NCI-H1417 treated with DMSO at 0.1 percent for 48 hours (cell line): ENCODE results near the gene SCARF1.
A peak's percentile ranks its signal among the peaks of the same experiment; 100 is the strongest.

Source experiments
- DNase-seq: peaks from one replicate; lab custom pipeline; 2025; lab: John Stamatoyannopoulos, UW

SCARF1 gene

DNA sequence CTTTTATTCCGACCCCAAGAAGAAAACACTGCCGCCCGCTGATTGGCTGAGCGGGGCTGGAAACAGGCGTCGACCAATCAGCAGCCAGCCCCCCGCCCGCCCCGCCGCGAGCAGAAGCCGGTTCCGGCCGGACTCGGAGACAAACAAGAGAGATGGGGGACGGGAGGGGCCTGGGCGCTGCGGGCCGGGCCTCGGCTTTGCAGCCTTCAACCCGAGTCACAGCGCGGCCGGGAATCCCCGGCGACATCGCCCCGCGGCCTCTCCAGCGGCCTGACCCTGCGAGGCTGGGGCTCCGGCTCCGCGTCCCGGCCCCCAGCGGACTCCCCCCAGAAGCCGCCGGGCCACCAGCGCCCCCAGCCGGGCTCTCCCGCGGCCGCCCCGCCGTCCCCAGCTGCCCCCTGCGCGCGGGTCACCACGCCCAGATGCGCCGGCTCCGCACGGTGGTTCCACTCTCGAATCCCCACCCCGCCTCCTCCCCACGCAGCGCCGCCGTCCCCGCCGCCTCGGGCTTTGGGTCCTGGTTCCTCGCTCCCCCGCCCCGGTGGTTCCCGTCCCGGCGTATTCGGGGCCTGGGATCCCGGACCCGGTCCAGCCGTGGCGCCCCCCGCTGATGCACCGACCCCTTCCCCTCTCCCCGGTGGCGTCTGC is 16.6 kb downstream of the SCARF1 start:
- DNase-seq: peak; percentile 67

DNA sequence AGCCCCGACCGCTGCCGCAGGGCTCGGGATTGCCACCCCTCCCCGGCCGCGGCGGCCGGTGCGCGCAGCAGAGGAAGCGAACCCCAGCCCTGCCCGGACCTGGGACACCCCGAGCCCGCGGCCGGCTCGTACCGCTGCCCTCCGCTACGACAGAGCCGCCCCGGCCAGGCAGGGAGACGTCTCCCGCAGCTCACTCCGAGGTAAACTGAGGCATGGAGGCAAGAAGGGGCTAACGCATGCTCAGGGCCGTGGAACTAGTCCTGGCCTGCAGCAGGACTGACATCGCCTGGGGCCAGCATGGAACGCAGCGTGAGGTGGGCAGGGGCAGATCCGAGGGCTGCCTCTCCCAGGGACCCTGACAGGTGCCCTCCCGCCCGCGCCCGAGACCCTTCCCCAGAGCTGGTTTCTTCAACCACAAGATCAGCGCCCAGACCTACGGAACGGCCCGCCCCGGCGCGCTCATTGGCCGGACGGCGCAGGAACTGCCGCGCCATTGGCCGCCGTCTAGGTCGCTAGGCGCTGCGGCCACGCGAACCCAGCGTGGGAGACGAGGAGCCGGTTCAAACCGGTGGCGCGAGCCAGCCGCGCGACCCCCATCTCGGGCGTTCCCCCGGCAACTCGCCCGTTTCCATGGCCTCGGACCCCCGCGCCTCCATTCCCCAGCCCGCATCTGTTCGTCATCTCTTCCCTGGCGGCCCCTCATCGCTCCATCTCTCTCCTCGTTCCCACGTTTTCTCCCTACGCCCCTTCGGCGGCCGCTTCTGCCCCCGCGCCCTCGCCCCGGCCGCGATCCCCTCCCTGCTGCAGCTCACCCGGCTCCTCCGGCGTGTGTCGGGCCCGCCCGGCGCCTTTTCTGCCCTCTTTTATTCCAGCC is 17.3 kb downstream of the SCARF1 start, which contains the start of gene SLC43A2:
Gene SLC43A2, minus strand, starts transcription at position 853 of the 874 bp plus-strand sequence. CDS start 960 bp downstream, outside the sequence.
- DNase-seq: no peak

DNA sequence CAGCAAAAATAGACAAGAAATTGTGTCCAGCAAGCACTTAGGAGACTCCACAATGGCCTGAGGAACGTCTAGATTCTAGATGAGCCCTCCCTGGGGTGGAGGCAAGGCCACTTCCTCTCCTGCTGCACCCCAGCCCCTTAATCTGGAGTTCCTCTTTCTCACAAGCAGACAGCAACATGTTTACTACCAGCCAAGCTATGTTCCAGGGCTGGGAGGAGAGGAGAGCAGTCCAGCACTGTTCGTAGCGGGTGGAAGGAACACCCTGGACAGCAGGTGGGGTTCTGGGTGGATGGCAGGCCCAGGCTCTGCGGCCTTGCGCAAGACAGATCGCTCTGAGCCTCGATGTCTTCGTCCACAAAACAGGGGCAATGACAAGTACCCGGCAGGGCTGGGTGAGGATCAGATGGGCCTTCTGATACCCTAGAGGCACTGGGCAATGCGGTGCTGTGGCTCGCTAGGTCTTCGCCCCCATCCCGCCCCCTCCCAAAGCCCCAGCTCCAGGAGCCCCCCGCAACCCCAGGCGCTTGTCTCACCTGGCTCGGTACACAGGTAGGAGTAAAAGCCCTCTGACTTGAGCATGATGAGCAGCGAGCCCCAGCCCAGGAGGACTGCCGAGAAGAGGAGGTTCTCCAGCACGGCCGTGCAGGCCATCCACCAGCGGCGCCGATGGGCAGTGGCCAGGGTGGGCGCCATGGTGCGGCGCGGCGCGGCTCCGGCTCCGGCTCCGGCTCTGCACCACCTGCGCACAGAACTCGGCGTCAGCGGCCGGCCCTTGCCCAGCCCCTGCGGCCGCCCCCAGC is 18.1 kb downstream of the SCARF1 start:
- DNase-seq: no peak

DNA sequence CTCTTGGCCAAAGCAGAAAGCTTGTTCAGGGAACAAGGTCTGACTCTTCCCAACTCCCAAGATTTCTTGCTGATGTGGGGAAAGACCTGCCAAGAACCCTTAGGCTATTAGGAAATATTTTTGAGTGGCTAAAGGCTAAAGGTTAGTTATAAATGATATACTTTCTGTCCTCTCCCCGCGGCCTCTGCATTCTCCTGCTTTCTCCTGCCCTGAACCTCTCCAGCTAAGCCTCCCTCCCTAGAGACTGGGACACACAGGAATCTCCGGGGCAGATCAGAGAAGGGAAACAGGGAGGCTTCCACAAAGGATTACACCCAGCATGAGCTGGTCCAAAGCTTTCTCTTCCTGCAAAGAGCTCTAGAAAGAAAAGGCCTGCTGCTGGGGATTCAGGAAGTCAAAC is 19.2 kb downstream of the SCARF1 start:
- no peak for DNase-seq

DNA sequence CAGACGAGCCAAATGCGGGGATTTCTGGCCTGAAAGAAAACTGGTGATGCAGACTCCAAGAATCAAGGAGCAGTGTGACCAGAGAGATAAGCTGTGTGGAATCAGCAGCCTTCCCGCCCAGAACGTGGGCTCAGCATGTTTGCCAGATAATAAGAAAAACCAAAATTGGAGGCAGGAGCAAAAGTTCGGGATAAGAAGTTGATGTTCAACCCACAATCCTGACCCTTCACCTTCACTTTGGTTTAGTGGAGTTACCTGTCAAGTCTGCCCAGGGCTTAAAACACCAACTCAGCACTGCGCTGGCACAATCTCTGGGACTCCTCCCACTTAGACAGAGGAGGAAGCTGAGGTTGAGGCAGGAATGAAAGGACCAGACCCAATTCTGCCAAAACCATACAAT is 20.0 kb downstream of the SCARF1 start:
- DNase-seq: no peak

DNA sequence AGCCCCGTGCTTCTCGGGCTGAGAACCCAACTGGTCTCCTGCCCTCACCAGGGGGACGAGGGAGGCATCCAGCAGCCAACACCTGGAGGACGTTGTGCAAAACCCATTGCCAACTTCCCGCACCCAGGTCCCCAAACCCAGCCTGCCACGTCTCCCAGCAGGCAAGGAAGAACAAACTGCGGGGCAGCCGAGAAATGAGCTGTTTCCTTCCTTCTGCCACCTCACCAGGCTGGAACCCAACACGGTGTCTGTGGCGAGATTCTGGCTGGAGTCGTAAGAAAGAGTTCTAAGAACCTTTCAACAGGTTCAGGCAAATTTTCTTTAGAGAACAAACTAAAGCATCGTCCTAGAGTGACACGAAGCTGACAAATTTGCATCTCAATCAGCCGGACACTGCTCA is 20.5 kb downstream of the SCARF1 start:
- no peak for DNase-seq

DNA sequence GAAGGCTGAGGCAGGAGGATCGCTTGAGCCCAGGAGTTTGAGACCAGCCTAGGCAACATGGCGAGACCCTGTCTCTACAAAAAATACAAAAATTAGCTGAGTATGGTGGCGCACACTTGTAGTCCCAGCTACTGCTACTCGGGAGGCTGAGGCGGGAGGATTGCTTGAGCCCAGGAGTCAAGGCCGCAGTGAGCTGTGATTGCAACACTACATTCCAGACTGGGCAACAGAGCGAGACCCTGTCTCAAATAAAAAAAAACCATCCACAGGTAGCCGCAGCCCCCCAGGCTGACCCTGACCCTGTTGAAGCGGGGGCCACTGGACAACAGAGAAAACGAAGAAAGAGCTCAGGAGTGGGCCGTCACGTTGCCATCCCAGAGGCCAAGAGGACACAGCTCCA is 20.9 kb downstream of the SCARF1 start:
- no peak for DNase-seq

DNA sequence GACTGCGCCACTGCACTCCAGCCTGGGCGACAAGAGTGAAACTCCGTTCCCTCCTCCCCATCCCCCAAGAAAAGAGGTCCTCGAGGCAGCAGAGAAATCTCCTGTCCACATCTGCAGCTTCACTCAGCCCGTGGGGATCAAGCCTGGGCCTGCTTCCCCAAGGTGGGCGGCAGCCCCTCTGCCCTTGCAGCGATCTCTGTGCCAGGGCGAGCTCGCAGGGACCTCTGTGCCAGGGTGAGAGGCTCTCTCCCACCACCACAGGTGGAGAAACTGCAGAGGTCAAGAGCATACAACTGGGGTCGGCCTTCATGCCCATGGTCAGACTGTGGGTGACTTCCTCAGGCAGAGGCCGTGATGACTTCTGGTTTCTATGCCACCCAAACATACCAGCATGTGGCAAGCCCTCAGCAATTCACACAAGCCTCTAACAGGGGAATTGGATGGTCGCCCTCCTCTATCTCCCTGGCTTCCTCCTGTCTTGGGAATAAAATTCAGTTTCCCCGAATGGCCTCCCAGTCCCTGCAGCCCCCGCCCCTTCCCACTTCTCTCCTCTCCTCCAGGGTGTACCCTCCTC is 22.4 kb downstream of the SCARF1 start:
- DNase-seq: no peak

DNA sequence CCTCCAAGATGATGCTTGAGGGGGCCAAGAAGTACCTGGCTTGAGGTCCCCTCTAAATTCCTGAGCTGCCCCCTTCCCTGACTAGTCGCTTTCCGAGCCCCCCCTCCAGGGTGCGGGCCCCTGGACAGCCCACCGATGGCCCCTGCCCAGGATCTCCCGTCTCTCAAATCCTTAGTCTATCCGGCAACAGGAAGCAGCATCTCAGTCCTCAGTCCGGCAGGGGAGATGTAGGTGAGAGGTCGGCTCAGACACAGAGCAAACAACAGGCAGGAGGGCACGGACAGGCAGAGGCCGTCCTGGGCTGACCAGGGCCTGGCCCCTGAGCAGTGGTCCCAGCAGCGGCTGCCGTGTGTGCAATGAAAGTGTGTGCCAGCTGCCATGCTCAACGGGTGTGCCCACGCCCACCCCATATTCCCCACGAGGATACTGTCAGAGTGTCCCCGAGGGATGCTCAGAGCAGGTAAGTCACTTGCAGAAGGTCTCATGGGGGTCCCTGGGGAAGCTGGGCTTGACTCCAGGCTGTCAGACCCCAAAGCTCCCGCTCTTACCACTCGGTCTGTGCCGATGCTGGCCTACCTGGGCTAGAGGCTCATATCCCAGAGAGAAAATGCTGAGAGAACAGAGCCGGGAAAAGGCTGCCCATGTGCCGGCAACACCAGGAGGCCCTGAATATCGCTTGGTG is 24.1 kb downstream of the SCARF1 start:
- DNase-seq: no peak

DNA sequence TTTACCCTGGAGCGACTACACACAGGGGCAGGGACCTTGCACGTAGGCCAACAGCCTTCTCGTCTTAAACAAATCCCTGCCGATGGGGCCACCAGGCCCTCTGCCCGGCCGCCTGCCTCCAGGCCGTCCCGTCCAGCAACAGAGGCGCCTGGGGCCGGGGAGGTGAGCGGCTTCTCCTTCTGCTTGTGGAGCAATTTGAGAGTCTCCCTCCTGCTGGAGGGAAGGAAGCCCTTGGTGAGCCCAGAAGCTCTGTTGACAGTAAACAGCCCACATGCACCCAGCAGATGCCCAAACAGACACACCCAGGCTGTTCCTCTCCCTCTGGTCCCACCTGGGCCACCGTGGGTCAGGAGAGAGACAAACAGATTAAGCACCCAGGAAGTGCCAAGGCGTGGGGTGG is 25.0 kb downstream of the SCARF1 start:
- DNase-seq: no peak

DNA sequence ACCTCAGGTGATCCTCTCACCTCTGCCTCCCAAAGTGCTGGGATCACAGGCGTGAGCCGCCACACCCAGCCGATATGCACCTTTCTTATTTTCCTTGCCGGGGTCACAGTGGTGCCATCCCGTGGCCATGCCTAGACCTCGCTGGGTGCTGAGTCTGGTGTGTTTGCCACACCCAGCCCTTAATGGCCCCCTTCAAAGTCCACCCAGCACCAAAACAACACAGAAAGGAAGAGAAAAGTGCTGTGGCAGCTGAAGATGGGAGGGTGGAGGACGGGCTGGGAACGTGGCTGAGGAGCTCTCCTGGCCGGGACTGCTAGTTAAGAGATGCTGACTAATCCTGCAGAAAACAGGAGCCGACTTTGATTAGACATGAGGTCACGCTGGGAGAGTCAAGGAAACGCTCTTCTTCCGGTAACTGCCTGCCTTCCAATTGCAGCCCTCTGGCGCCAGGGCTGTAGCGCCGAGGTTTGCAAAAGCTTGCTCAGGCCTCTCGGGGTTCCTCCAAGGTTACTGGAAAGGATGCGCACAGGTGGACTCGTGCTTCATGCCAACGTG is 27.8 kb downstream of the SCARF1 start:
- DNase-seq: no peak

DNA sequence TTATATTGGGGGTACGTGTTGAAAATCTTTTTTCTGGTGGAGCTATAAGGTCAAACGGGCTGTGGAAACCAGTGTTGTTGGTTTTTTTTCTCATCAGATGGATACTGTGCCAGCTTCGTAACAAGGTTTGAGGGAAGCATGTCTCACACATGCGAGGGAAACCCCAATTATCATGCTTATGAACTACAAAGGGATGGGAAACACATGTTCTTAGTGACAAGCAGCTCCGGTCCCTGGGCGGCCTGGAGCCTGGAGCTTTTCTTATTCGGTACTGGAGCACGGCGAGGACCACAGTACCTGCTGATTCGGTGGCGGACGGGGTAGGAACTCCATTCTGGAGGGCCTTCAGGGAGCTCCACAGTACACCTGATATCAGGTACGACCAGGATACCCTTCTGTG is 29.4 kb downstream of the SCARF1 start:
- no peak for DNase-seq

DNA sequence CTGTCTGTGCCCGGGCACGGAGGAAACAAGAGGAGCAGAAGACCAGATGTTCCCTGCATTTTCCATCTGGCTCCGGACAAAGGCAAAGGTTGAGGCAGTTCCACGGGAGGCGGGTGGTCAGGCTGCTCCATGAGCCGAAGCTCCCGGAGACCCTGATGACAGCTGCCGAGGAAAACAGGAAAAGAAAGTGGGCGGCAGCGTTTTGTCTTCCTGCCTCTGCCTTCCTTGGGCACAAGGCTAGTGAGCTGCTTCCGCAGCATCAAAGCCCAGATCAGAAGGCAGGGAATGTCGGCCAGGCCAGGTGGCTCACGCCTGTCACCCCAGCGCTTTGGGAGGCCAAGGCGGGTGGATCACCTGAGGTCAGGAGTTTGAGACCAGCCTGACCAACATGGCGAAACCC is 33.1 kb downstream of the SCARF1 start:
- no peak for DNase-seq

DNA sequence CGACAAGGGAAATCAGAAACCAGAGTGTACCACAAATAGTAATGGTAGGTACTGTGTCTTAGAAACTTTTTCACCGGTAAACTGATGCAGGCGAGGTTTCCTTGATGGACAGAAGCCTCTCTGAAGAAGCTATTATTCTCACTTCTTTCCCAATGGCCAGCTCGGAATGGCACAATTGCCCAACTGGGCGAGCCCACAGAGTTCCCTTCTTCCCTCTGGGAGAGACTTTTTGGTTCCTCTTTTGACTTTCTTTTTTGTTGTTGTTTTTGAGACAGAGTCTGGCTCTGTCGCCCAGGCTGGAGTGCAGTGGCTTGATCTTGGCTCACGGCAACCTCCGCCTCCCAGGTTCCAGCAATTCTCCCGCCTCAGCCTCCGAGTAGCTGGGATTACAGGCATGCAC is 33.8 kb downstream of the SCARF1 start:
- no peak for DNase-seq

DNA sequence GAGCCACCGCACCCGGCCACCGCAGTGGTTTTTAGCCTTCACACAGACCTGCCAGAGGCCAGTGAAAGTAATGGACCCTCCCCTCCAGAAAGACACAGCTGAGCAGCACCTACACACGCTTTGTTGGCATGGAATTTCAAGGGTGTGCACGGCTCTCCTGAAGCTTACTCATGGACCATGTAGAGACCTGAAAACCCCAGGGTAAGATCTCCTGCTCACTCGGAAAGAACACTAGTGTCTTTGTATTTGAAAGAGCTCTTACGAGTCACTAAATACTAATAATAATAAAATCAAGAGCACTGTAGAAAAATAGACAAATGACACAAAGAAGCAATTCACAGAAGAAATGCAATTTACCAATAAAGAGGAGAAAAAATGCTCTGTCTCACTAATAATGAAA is 36.9 kb downstream of the SCARF1 start:
- no peak for DNase-seq

DNA sequence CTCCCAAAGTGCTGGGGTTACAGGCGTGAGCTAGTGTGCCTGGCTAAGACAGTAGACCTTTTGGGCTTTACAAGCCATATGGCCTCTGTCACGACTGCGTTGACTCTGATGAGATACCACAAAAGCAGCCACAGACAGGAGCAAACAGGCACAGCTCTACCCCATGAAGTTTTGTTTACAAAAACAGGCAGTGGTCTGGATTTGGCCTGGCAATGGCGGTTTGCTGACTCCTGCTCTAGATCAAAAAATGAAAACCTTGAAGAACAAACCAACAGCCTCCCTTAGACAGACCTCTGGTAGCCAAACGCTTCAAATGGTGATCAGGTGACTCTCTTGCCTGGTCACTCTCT is 37.6 kb downstream of the SCARF1 start:
- DNase-seq: no peak

DNA sequence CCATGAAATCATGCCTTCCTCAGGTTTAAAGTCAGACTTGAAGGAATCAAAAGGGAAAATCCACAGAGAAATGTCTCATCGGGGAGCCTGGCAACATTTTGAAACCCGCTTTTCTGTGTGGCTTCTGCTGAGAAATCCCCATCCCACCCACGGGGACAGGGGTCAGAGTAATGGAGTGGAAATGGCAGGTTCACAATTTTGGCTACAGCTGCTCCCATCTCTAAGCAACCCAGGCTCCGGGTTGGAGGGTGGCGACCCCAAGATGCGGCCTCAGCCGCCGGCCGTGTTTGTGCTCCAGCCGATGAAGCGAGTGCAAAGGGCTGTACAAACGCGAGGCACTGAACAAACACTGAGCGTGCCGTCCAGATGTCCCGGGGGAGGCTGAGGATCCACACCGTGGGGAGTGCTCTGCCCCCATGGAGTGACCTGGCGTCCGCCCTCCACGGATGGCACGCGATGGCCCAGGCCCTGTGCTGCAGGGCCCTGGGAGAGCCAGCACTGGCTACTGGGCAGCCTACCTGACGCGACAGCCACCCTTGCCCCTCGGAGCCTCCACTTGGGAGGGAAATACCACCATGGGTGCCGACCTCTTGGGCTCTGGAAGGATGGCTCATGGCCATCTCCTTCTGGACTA is 39.1 kb downstream of the SCARF1 start:
- no peak for DNase-seq

DNA sequence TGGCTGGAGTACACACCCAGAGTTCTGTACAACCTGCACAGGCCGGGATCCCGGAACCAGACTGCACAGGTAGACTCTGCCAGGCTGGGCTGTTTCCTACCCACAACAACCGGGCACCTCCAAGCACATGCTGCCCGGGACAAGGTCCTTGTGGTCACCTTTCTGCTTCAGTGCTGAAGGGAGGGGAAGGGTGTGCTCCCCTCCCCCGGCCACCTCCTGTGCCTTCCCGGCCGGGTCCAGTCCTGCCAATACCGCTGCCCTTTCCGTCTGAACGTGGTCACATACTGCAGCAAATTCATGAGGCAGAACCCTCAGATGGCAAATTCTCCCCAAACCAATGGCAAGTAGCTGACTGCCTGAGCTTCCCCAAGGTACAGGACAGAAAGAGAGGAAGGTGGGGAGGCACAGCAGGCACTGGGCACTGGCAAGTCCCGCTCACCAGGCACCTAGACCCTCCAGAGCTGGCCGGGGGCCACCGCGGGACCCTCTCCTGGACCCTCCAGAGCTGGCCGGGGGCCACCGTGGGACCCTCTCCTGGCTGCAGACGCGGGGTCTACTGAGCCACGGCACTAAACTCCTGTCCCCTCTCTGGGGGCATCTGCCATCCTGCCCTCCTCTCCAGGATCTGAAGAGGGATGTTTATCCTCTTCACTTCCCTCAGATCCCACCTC is 39.7 kb downstream of the SCARF1 start:
- DNase-seq: no peak

DNA sequence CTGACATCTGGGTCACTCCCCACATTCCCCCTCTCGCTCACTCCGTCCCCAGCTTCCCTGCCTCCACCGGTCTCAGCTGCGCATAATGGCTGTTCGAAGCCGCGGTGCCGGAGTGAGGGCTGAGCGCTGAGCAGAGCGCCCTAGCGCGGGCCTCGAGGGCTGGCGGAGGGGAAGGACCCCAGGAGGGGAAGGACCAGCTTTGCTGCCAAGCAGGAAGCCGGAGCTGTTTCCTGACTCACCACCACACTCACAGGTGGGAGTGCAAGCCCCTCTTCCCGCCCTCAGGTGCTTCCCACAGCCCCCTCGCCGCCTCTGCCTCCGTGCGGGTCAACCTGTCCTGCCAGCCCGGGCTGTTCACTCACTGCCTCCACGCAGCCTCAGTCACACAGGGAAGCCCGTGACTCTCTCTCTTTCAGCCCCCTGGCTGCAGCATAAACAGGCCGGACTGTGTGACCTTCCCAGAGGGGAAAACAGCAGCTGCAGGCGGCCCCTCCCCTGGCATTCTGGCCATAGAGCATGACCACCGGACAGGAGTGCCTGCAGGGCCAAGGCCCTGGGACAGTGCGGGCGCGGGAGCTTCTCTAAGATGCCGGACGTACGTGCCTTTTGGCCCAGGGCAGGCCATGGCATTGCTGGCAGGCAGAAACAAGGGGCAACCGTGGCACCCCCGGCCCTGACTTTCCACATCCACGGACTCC is 40.6 kb downstream of the SCARF1 start:
- DNase-seq: no peak

DNA sequence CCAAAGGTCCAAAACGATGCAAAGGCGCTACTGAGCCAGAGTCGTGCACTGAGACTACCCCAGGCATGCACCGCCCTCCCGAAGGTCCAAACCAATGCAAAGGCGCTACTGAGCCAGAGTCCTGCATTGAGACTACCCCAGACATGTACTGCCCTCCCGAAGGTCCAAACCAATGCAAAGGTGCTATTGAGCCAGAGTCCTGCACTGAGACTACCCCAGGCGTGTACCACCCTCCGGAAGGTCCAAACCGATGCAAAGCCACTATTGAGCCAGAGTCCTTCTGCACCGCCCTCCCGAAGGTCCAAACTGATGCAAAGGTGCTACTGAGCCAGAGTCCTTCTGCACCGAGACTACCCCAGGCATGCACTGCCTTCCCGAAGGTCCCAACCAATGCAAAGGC is 44.0 kb downstream of the SCARF1 start:
- no peak for DNase-seq
